ENCODE data around the gene CEP83. TPM values are rescaled to one million over a fixed set of nuclear protein-coding genes. Genes with fewer than 3 reads are reported as not detected.

Gene CEP83
- total and polyA plus RNA-seq, 9 of the 15 experiments (the other 6 are each of a cell fraction or from before 2014, with no cell fraction given), result 5.3 to 40.5 (median 31.3) TPM

DNA sequence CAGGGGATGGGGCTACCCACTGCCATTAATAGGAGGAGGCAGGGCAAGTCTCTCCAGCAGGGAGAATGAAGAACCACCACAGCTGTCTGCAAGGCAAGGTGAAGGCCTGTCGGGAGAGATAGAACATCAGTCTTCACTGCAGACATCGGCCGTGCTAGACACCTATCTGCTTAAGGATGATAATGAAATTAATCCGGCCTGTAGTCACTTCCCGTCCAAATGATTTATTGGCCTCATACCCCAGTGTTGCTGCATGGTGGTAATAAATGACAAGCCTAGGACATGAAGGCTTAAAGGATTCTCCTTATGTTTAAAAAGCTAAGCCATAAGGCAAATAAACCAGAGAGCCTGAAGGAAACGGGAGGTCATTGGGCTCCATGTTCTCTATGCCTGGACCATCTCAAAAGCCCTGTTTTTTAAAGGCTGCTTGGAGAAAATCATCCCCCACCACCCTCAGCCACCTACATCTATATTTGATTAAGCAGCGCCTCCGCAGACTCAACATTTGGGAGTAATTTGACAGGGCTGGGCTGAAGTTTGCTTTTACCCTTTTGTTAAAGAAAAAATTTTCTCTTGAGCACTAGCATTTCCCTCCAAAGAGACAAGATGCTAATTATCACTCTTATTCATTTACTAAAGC, 173.6 kb downstream of the CEP83 start (continued):
- no peak for TF ChIP-seq U2AF2 (optimal IDR thresholded peaks at IDR 0.05; ENCODE audit: low read depth, low read length)
- no peak for TF ChIP-seq ZNF174 (CRISPR knock-in tag; IDR thresholded peaks at IDR 0.05)
- TF ChIP-seq TEAD1 (CRISPR knock-in tag; IDR thresholded peaks at IDR 0.05), result no peak
- TF ChIP-seq HDAC1 (IDR thresholded peaks at IDR 0.05), result no peak
- no peak for TF ChIP-seq POLR2G (IDR thresholded peaks at IDR 0.05; ENCODE audit: low read depth, low read length)
- TF ChIP-seq ZNF778 (CRISPR knock-in tag; IDR thresholded peaks at IDR 0.05), result no peak
- TF ChIP-seq TBL1XR1 (IDR thresholded peaks at IDR 0.05; ENCODE audit: low read length in 2 of 2), result 0 out of 4 replicates have a peak, but pooled peaks of 1 of the 2 experiments have one; percentile 18
- peak; percentile 31; the same call in 1 of the 2 replicates for TF ChIP-seq POLR2AphosphoS5 (IDR thresholded peaks at IDR 0.05; ENCODE audit: control insufficient read depth, insufficient read depth, low read depth, low read length)
- no peak for TF ChIP-seq ZNF274 (IDR thresholded peaks at IDR 0.05; ENCODE audit: borderline replicate concordance, low read depth, low read length)
- TF ChIP-seq STAT5B (CRISPR knock-in tag; IDR thresholded peaks at IDR 0.05), result no peak
- TF ChIP-seq ZBTB40 (IDR thresholded peaks at IDR 0.05), result no peak
- TF ChIP-seq ZBTB40 (CRISPR knock-in tag; IDR thresholded peaks at IDR 0.05), result no peak
- TF ChIP-seq TEAD4 (IDR thresholded peaks at IDR 0.05; ENCODE audit: low read length), result peak; percentile 75
- TF ChIP-seq TEAD4 (CRISPR knock-in tag; IDR thresholded peaks at IDR 0.05; ENCODE audit: borderline replicate concordance), result no peak
- TF ChIP-seq TAF7 (tag; IDR thresholded peaks at IDR 0.05), result no peak
- no peak for TF ChIP-seq MTA3 (IDR thresholded peaks at IDR 0.05; ENCODE audit: borderline replicate concordance)

All from K562 (cell line).